NCI-H2196 (cell line): Measurements from ENCODE around the gene RNLS.

Source experiments
- DNase-seq: peaks from one replicate; lab custom pipeline; 2025; ENCODE audit not compliant: unreplicated experiment; lab: John Stamatoyannopoulos, UW

RNLS gene

DNA sequence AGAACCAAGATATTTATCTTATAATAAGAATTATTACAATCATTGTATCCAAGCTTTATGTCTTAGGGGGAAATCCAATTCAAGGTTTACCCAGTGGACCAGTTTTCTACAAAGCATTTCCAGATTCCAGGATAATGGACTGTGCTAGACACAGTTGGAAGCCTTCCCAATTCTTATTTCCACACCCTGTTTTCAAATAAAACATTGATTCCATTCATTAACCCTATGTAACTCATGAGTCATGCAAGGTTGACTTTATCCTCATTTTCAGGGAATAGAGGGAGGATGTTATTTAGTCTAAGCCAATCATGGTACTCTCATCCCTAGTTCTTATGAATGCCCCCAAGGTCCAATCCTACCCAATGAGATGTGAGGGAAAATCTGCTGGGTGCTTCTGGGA is 145.7 kb downstream of the RNLS start:
- DNase-seq = no peak

- DNase-seq = no peak
Observed at GRCh38 chr10:88433565-88434186, 149.4 kb downstream of the RNLS start.

GRCh38 chr10:88431103-88431502 is 152.0 kb downstream of the RNLS start:
- no peak for DNase-seq

DNA sequence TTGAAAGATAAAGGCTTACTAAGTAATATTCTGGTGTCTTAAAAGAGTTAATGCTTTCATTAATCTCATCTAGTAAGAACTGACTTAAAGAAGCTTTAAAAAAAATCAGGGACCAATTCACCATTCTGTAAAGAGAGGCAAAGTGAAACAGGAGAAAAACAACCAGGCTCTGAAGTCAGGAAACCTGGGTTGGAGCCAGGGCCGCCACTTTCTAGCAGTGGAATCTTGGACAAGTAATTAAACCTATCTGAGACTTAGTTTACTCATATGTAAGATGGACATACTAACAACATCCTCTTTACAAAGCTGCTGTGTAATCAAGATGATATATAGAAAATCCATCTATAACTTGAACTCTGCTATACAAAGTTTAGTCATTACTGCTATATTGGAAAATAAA is 154.1 kb downstream of the RNLS start:
- DNase-seq = no peak

- no peak for DNase-seq
Observed at GRCh38 chr10:88428442-88428841, 154.7 kb downstream of the RNLS start.

DNA sequence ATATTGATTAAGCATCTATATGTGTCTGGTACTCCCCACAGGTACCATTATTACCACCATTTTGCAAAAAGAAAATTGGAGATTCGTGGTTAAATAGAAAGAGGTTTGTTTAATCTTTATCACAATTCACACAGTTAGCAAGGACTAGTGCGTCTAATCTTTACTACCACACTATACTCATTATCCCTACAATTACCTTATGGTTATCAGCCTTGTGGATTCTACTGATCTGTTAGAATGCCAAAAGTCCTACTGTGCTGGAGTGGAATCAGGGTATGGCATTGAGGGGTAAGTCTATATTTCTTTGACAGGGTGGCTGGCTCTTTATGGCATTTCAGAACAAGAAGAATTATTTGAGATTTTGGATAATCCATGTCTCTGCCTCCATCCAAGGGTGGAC is 156.1 kb downstream of the RNLS start:
- no peak for DNase-seq

GRCh38 chr10:88424881-88425280 is 158.2 kb downstream of the RNLS start:
- no peak for DNase-seq

DNA sequence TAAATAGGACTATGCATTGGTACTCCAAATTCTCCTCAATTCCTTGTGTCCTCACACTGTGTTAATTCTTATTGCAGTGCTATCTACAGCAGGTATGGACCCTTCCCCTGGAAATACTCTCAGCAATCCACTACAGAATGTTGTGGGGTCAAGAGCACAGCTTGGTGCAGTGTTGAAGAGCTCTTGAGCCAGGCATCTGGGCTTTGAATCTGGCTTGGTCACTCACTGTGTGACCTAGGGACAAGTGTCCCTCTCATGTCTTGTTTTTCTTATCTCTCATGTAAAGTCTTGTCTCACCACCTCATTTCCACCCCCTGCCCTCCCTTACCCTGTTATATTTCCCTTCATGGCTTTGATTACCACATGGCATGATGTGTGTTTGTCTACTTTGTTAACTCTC is 159.4 kb downstream of the RNLS start:
- no peak for DNase-seq

DNA sequence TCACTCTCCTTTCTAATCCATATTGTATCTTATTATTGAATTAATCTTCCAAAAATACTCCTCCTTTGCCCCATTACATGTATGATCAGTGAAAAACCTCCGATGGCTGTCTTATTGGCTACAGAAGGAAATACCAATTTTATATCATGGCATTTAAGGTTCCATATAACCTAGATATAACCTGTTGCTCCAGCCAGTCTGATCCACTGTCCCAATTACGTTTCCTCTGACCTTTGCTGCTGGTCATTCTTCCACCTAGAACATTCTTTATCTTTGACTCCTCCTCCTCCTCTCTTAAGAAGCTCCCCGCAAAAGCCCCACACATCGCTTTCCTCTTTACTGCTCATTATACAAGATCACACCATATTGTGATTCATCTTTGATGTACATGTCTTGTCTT is 161.5 kb downstream of the RNLS start:
- DNase-seq = no peak

DNA sequence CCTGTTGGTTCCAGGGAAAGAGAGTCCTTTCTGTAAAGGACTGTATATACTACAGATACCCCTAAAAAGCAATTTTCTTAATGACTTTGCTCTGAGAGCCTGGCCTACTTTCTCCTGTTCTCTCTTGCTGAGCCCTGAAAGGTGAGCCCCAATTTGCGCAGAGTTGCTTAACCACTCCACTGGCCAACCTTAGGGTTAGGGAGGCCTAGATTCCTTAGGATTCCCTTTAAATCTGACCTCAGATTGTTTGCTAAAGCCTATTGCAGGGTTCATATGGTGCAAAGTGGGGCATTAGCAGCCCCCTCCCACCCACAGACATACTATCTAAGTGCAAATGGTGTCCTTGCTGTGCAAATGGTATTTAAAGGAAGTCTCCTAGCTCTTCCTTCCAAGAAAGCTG is 164.2 kb downstream of the RNLS start:
- no peak for DNase-seq

GRCh38 chr10:88417387-88418030 is 165.6 kb downstream of the RNLS start:
- DNase-seq = peak; percentile 5

- DNase-seq = no peak
Observed at GRCh38 chr10:88416801-88417200, 166.3 kb downstream of the RNLS start.

- no peak for DNase-seq
Observed at GRCh38 chr10:88415533-88416130, 167.5 kb downstream of the RNLS start.

- DNase-seq = no peak
Observed at GRCh38 chr10:88413412-88413811, 169.7 kb downstream of the RNLS start.

GRCh38 chr10:88411772-88412349 is 171.3 kb downstream of the RNLS start:
- DNase-seq = no peak

DNA sequence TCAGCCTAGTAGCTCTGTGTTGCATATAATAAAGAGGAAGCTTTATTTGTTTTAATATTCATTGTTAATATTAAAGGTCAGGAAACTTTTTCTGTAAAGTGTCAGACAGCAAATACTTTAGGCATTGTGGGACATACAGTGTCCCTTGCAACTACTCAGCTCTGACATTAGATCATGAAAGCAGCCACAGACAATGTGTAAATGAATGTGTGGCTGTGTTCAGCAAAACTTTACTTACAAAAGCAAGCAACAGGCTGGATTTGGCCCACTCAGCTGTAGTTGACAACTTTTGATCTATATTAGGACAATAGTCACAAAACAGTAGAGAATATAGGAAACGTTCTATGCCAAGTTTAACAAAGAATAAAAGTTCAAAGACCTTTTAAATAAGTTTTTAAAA is 173.3 kb downstream of the RNLS start:
- DNase-seq = no peak

- no peak for DNase-seq
Observed at GRCh38 chr10:88409236-88409635, 173.9 kb downstream of the RNLS start.

DNA sequence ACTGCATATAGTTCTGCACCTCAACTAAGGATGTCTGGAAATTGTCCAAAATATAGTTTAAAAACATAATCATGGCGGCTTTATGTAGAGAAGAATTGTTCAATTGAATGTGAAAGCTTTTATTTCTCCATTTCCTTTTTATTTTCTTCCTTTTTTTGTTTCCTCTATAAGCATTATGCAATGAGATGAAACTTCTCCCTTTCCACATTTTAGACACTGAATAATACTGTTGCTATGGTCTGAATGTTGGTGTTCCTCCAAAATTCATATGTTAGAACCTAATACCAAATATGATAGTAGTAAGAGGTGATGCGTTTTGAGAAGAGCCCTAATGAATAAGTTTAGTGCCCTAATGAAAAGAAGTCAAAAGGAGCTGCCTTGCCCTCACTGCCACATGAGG is 175.0 kb downstream of the RNLS start:
- DNase-seq = no peak

DNA sequence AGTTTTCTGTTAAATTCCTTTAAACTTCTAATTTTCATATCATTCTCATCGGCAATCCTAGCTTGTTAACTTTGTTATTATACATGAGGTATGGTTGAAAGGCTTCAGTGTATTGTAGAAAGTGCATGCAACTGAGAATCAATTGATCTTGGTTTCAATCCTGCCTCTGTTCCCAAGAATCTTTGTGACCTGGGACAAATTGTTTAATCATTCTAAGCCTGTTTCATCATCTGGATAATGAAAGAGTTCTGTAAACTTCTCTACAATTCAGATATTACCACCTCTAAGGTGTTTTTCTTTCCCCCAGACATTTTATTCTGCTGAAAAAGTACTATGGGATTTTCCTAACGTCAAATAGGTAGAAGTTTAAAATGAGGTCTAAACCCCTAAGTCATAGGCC is 179.0 kb downstream of the RNLS start:
- no peak for DNase-seq

GRCh38 chr10:88401671-88402347 is 181.3 kb downstream of the RNLS start:
- no peak for DNase-seq

DNA sequence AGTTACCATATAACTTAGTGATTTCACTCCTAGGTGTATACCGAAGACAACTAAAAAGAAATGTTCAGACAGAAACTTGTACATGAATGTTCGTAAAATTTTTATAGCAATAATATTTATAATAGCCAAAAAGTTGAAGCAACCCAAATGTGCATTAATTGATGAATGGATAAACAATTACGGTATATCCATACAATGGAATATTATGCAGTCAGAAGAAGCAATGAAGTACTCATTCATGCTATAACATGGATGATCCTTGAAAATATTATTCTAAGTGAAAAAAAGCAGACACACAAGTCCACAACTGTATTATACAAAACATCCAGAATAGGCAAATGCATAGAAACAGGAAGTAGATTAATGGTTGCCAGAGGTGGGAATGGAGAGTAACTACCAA is 183.9 kb downstream of the RNLS start:
- DNase-seq = no peak

- no peak for DNase-seq
Observed at GRCh38 chr10:88395677-88396076, 187.4 kb downstream of the RNLS start.
